WI38 (cell line): Measurements from ENCODE around the gene FBXO22.
"Not testable (repeated sequence)": the region's sequence is repeated elsewhere in the genome, so short reads cannot be mapped to it uniquely, and the experiment has no call there.

Experiments used
- H3K4me3 ChIP-seq: 2 replicates; pipeline ENCODE4 v1.5.1; 2011; ENCODE audit warnings: low read depth, mild to moderate bottlenecking, control low read depth, low read length
- TF ChIP-seq, protein P1 (sequence below): IDR thresholded peaks from 2 replicates; pipeline ENCODE4 v1.5.1; 2012; ENCODE audit warnings: low read depth, mild to moderate bottlenecking, control low read depth, low read length

FBXO22 gene

DNA sequence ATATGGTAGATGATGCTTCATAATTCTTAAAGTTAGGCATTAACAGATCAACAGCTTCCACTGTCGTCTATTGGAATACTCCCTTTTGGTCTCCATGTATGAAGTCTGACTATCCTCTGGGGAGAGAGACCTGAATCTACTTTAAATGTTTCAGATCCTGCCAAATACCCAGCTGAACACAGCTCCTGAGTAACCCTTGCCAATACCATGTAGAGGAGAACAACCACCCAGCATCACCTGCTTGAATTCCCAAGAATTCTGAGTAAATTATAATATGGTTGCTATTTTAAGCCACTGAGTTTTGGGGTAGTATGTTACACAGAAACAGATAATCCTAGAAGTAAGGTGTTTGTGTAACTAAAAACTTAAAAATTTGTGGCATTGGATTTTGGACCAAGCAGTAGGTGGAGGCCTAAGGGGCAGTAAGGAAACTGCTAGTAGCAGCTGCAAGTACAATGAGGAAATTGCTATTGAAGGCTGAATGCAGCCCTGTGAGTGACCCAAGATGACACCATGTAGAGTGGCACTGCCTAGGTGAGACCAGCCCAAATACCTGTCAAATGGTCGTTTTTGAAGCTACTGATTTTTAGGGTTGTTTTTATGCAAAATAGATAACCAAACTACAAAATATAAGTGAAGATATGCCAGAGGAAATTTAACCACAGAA is 77.6 kb downstream of the FBXO22 start:
- H3K4me3 ChIP-seq, result no peak overlapping the region
- TF ChIP-seq, protein P1, sequence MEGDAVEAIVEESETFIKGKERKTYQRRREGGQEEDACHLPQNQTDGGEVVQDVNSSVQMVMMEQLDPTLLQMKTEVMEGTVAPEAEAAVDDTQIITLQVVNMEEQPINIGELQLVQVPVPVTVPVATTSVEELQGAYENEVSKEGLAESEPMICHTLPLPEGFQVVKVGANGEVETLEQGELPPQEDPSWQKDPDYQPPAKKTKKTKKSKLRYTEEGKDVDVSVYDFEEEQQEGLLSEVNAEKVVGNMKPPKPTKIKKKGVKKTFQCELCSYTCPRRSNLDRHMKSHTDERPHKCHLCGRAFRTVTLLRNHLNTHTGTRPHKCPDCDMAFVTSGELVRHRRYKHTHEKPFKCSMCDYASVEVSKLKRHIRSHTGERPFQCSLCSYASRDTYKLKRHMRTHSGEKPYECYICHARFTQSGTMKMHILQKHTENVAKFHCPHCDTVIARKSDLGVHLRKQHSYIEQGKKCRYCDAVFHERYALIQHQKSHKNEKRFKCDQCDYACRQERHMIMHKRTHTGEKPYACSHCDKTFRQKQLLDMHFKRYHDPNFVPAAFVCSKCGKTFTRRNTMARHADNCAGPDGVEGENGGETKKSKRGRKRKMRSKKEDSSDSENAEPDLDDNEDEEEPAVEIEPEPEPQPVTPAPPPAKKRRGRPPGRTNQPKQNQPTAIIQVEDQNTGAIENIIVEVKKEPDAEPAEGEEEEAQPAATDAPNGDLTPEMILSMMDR, result no peak

DNA sequence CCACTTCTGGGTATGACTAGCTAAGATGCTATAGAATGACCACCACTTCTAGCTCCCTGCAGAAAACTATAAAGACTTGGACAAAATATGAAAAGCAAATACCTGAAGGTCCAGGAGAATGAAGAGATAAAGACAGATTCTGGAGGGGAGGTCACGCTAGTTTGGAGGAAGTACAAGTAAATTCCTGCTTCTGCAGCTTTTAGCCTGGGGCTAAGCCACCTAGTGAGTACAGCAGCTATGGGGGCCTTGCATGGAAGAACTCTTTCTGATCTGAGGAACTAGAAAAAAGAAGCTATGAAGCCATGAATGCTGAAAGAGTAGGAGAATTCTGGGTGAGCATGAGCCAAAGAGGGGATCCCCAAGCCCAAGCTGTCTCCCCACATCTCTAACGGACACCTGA is 78.8 kb downstream of the FBXO22 start:
- TF ChIP-seq, protein P1, result no peak
- H3K4me3 ChIP-seq, result no peak overlapping the region

DNA sequence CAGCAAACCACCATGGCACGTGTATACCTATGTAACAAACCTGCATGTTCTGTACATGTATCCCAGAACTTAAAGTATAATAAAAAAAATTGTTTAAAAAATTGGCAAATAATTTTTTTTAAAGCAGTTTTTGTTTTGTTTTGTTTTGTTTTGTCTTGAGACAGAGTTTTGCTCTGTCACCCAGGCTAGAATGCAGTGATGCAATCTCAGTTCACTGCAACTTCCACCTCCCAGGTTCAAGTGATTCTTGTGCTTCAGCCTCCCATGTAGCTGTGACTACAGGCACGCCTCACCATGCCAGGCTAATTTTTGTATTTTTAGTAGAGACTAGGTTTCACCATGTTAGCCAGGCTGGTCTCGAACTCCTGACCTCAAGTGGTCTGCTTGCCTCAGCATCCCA is 81.0 kb downstream of the FBXO22 start:
- not testable (repeated sequence) for H3K4me3 ChIP-seq

DNA sequence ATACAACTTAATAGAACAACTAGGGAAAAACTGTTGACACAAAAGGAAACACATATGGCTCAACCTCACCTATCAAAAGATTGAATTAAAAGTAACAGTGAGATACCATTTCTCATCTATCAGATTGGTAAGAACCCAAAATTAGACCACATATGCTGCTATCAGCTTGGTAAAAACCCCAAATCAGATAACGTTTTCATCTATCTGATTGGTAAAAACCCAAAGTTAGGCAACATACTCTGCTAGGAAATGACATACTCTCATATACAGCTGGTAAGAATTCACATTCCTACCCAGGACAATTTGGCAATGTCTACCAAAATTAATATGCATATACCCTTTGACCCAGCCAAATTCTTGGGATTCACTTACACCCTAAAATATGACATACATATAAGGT is 82.3 kb downstream of the FBXO22 start:
- TF ChIP-seq, protein P1, result no peak
- H3K4me3 ChIP-seq, result no peak overlapping the region

DNA sequence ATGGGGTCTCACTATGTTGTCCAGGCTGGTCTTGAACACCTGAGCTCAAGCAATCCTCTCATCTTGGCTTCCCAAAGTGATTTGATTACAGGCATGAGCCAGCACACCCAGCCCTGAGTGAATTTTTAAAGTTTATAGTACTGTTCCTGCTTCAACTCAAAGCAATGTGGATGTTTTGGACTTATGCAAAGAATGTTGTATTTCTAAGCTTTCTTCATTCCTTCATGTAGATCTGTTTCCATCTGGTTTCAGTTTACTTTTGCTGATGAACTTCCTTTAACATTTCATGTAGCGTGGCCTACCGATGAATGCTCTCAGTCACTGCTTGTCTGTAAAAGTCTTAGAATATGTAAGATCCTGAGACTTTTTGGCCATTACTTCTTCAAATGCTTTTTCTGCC is 85.4 kb downstream of the FBXO22 start:
- TF ChIP-seq, protein P1, result no peak
- no peak overlapping the region for H3K4me3 ChIP-seq

DNA sequence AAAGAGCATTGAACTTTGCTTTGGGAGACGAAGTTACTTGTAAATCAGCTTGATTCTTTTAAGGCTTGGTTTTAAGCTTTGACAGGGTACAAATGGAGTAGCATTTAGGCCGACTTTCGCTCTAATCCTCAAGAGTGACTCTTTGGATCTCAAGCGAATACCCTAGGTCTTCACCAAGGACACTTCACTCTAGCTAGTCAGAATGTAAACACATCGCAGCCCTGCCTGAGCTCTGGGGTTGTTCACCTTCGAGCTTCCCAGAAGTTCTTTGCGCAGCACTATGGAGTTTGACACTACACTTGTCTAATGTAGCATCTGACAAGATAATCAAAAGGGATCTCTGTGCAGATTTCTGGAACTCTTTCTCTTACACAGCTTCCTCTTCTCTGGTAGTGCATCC is 86.2 kb downstream of the FBXO22 start:
- H3K4me3 ChIP-seq, result no peak overlapping the region
- TF ChIP-seq, protein P1, result no peak
